CMK (cell line): Measurements from ENCODE around the gene IFIT3.
"Not testable (repeated sequence)": the region's sequence is repeated elsewhere in the genome, so short reads cannot be mapped to it uniquely, and the experiment has no call there.

ENCODE experiments used
- DNase-seq: peaks from one replicate; pipeline ENCODE4 v3.0.0-alpha.2; 2010; ENCODE audit warnings: low read depth

Gene IFIT3

DNA sequence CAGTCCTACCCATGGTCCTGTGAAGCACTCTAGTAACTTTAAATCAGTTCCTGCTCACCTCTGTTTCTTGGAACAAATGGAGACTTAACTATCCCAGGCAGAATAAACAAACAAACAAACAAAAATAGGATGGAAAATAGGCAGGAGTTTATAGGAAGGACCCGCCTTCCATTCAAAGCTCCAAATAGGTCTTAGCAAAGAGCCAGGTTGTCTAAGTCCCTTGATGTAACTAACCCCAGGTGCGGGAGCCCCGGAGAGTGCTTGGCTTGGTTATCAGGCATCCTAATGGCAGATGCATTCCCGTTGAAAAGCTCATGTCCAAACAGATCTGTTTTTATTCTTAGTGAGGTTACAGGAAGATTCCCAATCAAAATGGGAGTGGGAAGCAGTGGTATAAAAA is 23.8 kb upstream of the IFIT3 start:
- no peak for DNase-seq

DNA sequence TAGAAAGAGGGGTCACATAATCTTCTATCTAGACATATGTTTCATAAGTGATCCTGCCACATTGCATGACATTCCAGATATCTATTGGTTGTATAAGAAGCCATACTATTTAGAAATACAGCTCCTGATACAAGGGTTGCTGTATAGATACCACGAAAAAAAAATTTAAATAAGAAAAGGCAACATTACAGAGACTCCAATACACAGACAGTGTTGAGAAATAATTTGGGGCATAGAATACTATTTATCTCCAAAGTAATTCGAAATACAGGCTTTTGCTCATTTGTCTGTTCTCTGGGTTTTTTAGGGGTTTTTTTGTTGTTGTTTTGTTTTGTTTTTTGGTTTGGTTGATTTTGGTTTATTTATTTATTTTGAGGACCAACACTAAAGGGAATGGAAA is 23.4 kb upstream of the IFIT3 start:
- DNase-seq: no peak

DNA sequence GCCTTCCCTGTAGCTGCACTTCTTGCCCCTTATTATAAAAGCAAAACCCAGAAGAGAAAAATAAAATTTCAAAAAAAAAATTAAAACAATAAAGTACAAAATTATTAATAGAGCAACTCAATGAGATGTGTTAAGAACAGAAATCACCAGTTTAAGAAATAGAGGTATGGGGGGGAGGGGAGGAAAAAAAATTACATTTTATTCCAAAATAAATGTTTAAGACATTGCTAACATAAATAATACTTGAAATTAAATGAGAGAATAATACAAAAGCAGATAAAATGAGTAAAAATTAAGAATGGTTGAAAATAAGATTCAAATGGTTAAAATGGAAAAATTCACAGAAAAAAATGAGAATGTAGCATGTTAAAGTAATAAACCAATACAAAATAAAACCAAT is 22.9 kb upstream of the IFIT3 start:
- DNase-seq: no peak

DNA sequence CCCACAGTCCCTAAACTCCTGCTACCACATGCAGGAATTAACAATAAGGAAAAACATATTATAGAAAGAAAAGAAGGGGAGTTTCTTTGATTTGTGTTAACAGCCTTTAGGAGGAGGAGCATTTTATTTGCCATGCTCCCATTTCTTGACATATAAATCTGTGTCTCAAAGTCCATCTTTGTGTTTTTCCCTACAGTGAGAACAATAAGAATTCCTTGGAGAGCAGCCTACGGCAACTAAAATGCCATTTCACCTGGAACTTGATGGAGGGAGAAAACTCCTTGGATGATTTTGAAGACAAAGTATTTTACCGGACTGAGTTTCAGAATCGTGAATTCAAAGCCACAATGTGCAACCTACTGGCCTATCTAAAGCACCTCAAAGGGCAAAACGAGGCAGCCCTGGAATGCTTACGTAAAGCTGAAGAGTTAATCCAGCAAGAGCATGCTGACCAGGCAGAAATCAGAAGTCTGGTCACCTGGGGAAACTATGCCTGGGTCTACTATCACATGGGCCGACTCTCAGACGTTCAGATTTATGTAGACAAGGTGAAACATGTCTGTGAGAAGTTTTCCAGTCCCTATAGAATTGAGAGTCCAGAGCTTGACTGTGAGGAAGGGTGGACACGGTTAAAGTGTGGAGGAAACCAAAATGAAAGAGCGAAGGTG is 21.9 kb upstream of the IFIT3 start:
- no peak for DNase-seq

DNA sequence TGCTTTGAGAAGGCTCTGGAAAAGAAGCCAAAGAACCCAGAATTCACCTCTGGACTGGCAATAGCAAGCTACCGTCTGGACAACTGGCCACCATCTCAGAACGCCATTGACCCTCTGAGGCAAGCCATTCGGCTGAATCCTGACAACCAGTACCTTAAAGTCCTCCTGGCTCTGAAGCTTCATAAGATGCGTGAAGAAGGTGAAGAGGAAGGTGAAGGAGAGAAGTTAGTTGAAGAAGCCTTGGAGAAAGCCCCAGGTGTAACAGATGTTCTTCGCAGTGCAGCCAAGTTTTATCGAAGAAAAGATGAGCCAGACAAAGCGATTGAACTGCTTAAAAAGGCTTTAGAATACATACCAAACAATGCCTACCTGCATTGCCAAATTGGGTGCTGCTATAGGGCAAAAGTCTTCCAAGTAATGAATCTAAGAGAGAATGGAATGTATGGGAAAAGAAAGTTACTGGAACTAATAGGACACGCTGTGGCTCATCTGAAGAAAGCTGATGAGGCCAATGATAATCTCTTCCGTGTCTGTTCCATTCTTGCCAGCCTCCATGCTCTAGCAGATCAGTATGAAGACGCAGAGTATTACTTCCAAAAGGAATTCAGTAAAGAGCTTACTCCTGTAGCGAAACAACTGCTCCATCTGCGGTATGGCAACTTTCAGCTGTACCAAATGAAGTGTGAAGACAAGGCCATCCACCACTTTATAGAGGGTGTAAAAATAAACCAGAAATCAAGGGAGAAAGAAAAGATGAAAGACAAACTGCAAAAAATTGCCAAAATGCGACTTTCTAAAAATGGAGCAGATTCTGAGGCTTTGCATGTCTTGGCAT is 21.1 kb upstream of the IFIT3 start:
- no peak for DNase-seq

DNA sequence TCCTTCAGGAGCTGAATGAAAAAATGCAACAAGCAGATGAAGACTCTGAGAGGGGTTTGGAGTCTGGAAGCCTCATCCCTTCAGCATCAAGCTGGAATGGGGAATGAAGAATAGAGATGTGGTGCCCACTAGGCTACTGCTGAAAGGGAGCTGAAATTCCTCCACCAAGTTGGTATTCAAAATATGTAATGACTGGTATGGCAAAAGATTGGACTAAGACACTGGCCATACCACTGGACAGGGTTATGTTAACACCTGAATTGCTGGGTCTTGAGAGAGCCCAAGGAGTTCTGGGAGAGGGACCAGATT is 20.6 kb upstream of the IFIT3 start:
- DNase-seq: no peak

DNA sequence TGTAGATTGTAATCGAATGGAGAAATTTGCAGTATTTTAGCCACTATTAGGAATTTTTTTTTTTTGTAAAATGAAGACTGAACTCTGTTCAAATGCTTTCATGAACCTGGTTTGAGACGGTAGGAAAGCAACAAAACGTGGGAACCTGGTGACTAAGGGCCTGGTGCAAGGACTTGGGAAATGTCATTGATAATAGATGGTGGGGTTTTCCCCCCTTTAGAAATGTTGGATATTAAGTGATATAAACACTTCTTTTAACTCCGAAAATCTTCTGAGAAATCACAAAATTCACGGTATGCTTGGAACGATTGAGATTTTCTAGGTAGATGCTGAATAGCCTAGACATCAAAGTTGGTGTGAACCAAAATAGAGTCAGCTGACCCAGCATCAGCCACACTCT is 19.5 kb upstream of the IFIT3 start:
- no peak for DNase-seq

DNA sequence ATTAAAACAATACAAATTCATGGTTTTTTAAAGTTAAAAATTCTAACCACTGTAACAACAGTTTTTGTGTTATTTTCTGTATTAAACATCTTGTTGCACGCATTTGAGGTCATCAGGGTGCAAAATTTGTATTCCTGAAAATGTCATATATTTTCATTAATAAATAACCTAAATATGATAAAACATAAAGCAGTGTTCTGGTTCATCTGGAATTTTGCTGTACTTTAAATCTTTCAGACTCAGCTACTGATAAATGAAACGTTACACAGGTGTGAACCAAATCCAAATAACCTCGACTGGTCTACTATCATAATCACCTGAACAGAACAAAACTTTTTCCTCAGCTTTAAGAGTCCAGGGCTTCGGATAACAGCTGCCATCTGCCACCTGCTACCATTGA is 19.1 kb upstream of the IFIT3 start:
- no peak for DNase-seq

DNA sequence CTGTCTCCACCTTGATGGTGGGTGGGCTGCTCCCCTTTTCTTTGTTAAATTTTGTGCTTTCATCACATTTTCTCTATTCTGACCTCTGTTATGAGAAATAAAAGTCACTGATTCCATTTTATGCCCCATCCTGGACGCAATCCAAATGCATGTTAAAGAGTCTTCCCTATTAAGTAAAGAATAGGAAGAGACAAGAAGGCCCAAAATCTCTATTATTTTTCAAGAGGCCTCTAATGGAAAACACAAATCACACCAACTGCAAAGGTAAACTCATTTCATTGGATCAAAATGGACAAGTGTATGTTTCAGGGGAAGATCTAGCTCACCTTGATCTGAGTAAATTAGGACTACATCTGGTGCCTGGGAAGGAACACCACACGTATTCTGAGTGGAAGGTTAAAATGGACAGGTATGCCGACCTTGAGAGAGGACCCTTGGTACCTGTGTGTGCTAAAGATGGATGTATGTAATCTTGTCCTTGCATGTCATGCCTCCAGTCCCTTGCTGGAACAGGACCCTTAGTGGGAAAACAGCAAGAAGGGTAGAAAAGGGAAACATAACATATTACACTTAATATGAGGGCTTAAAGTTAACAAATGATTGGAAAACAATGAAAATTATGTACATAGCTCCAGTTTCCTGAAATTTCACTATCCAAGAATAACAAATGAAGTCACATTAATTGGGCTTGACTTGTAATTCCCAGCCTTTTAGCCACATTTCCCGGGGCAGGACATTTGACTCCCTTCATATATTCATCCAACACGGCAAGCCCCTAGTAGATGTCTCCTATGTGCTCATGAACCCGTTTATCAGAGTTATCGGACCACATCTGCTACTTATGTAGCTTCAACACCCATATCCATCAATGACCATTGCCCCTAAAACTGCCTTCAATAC is 18.4 kb upstream of the IFIT3 start:
- DNase-seq: no peak

DNA sequence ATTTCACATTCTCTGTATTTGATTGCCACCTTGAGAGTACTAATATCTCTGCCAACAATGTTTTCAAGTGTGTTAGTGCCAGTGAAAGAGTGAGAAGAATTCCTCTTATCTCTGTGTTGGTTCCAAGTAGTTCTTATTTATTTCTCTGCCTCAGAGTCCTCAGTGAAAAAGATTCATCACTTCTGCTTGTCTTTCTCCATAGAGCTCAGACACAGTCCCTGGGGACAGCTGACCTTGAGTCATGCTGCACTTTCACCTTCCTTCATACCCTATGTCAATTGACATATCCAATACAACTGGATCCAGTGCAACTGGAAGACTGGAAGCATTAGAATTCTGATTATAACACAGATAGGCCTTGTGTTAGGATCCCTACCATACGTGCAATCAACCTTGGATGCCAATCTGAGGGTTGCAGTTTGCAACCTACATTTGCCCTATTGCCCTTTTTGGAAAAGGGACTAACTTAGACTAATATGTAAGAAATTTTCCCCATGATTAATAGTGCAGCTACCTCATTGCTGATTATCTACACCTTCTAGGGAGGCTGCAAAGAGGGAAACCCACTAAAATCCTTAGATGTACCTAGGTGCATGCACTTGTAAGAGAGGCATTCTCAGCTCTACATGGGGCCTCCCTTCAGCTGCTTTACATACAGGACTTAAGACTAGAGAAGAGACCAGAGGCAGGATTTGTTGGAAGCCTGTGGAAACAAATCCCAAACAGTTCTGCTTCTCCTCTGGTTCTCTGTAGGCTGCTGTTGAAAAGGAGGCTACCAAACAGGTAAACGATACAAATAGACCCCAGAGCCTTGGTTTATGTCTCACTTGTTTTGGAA is 17.5 kb upstream of the IFIT3 start:
- DNase-seq: no peak

DNA sequence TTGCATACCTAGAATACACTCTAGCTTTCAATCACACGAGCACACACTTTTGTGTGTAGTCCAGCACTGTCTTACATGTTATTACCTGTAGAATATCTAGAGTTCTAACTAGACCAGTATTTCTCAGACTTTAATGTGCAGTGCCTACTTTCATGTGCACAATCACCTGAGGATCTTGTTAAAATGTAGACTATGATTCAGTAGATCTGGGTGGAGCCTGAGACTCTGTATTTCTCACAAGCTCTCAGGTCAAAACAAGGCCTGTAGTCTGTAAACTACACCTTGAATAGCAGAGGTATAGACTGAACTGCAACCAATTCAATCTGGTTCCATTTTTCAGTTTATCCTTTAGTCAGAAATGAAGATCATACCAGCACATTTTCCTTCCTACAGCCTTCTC is 14.8 kb upstream of the IFIT3 start:
- no peak for DNase-seq

DNA sequence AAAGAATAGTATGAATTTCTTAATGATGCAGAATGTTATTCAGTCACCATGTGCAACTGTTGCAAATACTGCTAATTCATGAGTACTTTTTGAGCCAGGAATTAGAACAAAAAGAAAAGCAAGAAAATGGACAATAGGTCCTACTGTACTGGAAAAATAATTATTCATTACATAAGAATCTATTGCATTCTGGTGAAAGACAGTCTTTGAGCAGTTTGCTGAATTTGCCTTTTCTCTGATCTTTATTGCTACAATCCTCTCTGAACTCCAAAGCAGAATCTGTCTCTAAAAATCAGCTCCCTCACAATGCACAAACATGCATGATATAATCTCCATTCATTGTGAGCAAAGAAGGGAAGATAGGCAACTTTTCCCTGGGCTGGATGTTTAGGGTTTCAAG is 13.1 kb upstream of the IFIT3 start:
- no peak for DNase-seq

DNA sequence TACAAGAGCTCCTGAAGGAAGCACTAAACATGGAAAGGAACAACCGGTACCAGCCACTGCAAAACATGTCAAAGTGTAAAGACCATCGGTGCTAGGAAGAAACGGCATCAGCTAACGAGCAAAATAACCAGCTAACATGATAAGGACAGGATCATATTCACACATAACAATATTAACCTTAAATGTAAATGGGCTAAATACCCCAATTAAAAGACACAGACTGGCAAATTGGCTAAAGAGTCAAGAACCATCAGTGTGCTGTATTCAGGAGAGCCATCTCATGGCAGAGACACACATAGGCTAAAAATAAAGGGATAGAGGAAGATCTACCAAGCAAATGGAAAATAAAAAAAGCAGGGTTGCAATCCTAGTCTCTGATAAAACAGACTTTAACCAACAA is 9.8 kb upstream of the IFIT3 start:
- not testable (repeated sequence) for DNase-seq

DNA sequence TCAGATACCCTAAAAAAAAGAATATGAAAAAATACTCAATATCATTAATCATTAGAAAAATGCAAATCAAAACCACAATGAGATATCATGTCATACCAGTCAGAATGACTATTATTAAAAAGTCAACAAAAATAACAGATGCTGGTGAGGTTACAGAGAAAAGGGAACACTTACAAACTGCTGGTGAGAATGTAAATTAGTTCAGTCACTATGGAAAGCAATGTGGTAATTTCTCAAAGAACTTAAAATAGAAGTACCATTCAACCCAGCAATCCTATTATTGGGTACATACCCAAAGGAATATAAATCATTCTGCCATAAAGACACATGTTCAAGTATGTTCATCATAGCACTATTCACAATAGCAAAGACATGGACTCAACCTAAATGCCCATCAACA is 2.7 kb upstream of the IFIT3 start:
- DNase-seq: not testable (repeated sequence)

DNA sequence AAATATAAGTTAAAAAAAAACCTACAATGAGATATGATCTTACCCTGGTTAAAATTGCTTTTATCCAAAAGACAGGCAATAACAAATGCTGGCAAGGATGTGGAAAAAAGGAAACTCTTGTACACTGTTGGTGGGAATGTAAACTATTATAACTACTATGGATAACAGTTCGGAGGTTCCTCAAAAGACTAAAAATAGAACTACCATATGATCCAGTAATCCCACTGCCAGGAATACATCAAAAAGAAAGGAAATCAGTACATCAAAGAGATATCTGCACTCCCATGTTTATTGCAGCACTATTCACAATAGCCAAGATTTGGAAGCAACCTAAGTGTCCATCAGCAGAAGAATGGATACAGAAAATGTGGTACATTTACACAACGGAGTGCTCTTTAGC is 1.9 kb upstream of the IFIT3 start:
- DNase-seq: not testable (repeated sequence)

DNA sequence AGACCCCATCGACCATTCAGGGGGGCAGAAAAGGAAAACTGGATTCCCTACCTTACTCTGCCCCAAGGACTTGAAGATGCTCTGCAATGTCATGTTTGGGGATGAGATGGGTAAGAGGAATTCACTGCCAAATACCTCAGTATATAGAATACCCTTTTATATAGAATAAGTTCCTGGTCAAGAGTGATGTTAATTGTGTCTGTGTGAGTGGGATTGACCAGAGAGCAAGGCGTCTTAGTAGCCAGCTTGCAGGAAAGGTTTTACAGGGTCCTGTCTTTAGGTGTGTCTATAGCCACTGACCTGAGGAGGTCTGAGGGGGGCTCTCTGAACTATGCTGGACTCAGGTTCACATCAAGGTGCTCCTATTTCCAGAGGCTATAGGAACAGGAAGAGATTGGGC is 1.4 kb downstream of the IFIT3 start:
- DNase-seq: no peak

DNA sequence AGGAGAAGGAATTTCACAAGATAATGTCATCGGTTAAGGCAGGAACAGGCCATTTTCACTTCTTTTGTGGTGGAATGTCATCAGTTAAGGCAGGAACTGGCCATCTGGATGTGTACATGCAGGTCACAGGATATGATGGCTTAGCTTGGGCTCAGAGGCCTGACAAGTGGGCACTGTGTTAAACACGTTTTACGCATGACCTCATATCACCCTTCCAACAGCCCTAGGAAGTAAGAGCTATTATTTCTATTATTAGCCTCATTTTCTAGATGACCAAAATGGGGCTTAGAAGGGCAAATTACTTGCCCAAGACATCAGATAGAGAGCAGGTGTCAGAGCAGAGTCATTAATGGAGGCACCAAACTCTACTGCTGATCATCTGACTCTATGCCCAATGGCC is 2.2 kb downstream of the IFIT3 start:
- DNase-seq: not testable (repeated sequence)

DNA sequence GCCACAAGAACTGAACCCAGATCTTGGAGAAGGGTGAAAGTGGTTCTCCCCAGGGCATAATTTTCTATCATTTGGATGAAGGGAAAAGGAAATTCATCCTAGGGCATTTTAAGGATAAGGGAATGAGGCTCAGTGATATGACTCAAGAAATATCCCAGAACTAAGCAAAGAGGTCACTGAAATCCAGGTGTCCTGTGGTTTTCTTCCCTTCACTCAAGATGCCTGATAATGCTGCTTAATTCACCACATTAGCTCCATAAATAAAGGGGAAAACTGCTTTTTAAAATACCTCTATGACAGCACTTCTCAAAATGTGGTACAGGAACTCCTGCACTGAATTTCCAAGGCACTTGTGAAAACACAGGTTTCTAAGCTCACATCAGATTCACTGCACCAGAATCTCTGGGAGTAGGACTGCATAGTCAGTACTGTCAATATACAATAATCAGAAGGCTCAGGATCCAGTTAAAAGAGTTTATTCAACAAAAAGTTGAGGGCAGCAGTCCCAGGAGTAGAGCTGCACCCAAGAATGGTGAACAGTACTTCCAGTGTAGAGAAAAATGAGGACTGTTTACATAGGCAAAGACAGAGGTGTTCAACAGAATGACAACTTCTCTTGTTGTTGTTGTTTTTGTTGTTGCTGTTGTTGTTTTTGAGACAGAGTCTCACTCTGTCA is 2.9 kb downstream of the IFIT3 start:
- DNase-seq: no peak

DNA sequence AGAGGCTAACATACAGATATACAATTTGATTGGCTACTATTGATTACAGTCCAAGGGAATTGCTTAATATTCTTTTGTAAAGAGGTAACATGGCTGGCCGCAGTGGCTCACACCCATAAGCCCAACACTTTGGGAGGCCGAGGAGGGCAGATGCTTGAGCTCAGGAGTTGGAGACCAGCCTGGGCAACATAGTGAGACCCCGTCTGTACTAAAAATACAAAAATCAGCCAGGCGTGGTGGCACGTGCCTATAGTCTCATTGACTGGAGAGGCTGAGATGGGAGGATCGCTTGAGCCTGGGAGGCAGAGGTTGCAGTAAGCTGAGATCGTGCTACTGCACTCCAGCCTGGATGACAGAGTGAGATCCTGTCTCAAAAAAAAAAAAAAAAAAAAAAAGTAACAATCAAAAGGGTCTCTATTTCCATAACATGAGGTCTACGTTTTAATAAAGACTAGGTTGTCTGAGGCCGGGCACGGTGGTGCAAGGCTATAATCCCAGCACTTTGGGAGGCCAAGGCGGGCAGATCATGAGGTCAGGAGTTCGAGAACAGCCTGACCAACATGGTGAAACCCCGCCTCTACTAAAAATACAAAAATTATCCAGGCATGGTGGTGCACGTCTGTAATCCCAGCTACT is 3.8 kb downstream of the IFIT3 start:
- not testable (repeated sequence) for DNase-seq

DNA sequence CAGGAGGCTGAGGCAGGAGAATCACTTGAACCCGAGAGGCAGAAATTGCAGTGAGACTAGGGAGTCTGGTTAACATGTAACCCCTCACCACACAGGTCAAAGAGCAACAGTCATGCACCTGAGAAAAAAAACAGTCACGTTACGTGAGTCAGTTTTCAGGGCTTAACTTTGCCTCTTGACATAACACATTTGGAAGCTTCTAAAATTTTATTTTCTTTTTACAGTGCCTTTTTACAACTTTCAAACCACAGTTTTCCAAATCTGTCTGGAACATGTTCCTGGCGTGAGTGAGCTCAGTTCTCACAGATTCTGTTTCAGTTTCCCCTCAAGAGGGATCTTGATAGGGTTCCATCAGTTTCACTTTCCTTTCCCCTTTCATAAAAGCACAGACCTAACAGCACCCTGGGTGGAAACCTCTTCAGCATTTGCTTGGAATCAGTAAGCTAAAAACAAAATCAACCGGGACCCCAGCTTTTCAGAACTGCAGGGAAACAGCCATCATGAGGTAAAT is 4.4 kb downstream of the IFIT3 start:
- DNase-seq: no peak

DNA sequence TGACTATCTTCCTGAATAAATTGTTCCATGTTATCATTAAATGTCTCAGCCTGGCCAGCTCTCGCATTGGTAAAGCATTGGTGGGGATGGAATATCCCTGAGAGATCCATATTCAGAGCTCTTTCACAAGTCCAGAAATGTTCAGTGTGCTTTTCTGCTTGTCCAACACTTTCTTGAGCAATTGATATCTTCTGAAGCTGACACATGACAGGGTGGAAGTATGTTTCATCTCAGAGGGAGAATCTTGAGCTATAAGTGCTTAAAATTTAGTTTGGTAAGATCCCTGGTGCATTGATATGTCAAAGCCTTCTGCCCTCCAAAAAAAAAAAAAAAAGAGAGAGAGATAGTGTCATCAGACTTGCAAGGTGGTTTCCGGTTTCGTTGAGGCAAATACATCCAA is 7.4 kb downstream of the IFIT3 start:
- DNase-seq: no peak
